ENCODE results near the gene PARD6A.

The PARD6A gene

DNA sequence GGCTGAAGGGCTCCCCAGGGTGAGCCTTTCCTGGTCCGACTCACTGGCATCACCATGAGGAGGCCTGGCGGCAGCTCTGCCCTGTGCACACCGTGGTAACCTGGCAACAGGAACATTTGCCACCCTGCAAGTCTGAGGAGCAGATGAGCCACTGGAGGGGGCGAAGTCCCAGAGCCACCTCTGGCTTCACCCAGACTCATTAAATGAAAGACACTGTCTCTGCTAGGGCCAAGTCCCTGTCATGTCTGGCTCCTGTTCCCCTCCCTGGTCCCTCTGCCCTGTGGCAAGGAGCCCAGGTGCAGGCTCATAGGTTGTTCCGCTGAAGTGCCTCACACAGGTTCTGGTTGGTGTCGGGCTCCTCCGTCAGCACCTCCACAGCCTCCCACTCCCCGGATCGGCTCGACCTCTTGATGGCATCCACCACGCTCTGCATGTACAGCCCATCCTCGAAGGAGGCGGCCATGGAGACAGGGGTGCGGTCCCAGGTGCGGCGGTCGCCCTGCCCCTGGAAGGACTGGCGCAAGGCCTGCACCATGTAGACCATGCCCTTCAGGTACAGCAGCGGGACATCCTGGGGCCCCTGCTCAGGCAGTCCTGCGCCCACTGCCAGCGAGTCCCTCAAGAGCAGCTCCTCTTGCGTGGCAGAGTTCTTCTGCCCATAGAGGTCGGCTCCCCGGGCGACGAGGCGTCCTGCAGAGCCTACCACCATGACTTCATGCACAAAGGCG lies 14.3 kb downstream of the PARD6A start:
- Mint-ChIP-seq H3K36me3 (ENCODE audit: low read depth) (no peaks in the 10 kb centered on the region), H3K4me1 (peaks cover 18% of the 10 kb centered on the region), H3K9me3 (no peaks in the 10 kb centered on the region), H3K27me3 (ENCODE audit: low read depth) (no peaks in the 10 kb centered on the region), H3K4me3 (no peak overlapping the region), H3K27ac (peak overlapping the region in 1 of 3 experiments; percentile 84)
- TF ChIP-seq, protein P1, sequence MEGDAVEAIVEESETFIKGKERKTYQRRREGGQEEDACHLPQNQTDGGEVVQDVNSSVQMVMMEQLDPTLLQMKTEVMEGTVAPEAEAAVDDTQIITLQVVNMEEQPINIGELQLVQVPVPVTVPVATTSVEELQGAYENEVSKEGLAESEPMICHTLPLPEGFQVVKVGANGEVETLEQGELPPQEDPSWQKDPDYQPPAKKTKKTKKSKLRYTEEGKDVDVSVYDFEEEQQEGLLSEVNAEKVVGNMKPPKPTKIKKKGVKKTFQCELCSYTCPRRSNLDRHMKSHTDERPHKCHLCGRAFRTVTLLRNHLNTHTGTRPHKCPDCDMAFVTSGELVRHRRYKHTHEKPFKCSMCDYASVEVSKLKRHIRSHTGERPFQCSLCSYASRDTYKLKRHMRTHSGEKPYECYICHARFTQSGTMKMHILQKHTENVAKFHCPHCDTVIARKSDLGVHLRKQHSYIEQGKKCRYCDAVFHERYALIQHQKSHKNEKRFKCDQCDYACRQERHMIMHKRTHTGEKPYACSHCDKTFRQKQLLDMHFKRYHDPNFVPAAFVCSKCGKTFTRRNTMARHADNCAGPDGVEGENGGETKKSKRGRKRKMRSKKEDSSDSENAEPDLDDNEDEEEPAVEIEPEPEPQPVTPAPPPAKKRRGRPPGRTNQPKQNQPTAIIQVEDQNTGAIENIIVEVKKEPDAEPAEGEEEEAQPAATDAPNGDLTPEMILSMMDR (IDR thresholded peaks at IDR 0.05; ENCODE audit: unreplicated experiment in 3 of 3): no peak

DNA sequence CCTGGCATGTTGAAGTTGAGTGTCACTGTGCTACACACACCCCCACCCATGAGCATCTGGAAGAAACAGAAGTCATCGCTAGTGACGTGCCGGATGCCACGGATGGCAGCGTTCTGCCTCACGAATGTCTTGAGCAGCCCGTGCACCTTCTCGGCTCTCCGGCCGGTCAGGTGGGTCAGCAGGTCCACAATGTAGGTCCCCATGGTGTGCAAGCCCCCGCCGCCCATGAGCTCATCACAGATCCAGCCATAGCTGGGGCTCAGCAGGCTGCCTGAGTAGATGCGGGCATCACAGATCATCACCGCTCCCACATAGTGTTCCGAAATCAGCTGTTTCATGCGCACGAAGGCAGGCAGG lies 14.8 kb downstream of the PARD6A start:
- TF ChIP-seq, protein P1 (IDR thresholded peaks at IDR 0.05; ENCODE audit: unreplicated experiment in 3 of 3): no peak
- H3K36me3 Mint-ChIP-seq (ENCODE audit: low read depth): no peaks in the 10 kb centered on the region
- H3K4me3 Mint-ChIP-seq: no peak overlapping the region
- H3K27me3 Mint-ChIP-seq (ENCODE audit: low read depth): no peaks in the 10 kb centered on the region
- H3K4me1 Mint-ChIP-seq: peaks cover 18% of the 10 kb centered on the region
- no peak overlapping the region for H3K27ac Mint-ChIP-seq
- no peaks in the 10 kb centered on the region for H3K9me3 Mint-ChIP-seq

DNA sequence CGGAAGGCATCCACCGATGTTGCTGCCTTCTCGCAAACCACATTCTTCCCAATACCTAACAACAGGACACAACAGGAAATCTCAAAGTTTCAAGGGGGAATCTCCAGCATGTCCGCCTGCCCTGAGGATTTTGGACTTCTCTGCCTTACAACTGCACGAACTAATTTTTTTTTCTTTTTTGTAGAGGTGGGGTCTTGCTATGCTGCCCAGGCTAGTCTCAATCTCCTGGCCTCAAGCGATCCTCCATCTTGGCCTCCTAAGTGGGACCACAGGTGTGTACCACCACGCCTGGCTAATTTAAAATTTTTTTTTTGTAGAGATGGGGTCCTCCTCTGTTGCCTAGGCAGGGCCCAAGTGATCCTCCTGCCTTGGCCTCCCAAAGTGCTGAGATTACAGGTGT lies 15.2 kb downstream of the PARD6A start:
- TF ChIP-seq, protein P1 (IDR thresholded peaks at IDR 0.05; ENCODE audit: unreplicated experiment in 3 of 3): no peak
- H3K4me1 Mint-ChIP-seq: peaks cover 18% of the 10 kb centered on the region
- no peaks in the 10 kb centered on the region for H3K36me3 Mint-ChIP-seq (ENCODE audit: low read depth)
- H3K4me3 Mint-ChIP-seq: no peak overlapping the region
- H3K9me3 Mint-ChIP-seq: no peaks in the 10 kb centered on the region
- no peak overlapping the region for H3K27ac Mint-ChIP-seq
- no peaks in the 10 kb centered on the region for H3K27me3 Mint-ChIP-seq (ENCODE audit: low read depth)

DNA sequence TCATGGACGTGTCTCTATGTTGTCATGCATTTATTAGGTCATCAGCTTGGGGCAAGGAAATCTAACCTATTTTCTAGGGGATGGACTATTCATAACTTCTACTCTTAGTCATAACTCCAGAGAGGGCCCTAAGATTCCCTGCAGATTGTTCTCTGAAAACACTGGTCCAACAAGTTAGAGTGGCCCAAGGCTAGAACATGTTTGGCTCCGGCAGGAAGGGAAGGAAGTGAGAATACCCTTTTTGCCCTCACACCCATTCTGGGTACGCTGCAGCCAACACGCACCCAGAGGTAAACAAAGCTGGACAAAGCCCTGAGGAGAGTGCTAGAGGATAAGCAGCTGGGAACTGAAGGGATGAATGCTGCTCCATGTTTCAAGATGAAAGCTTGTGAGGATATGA lies 15.8 kb downstream of the PARD6A start:
- H3K9me3 Mint-ChIP-seq: no peaks in the 10 kb centered on the region
- no peaks in the 10 kb centered on the region for H3K27me3 Mint-ChIP-seq (ENCODE audit: low read depth)
- no peak overlapping the region for H3K27ac Mint-ChIP-seq
- no peaks in the 10 kb centered on the region for H3K36me3 Mint-ChIP-seq (ENCODE audit: low read depth)
- peaks cover 18% of the 10 kb centered on the region for H3K4me1 Mint-ChIP-seq
- H3K4me3 Mint-ChIP-seq: no peak overlapping the region
- TF ChIP-seq, protein P1 (IDR thresholded peaks at IDR 0.05; ENCODE audit: unreplicated experiment in 3 of 3): no peak

DNA sequence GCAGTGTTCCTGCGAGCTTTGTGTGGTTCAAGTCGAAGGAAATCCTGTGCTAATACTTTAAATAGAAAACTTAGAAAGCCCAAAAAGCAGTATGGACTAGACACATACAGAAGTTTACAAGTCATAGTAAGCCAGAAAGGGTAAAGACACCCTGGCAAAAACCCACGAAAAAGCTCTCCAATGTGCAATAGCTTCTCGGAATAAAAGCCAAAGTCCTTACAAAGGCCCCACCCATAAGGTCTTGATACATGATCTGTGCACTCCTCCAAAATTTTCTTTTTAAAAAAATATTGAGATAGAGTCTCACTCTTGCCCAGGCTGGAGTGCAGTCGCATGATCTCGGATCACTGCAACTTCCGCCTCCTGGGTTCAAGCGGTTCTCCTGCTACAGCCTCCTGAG lies 16.2 kb downstream of the PARD6A start:
- Mint-ChIP-seq H3K4me1 (peaks cover 18% of the 10 kb centered on the region), H3K27ac (no peak overlapping the region), H3K9me3 (no peaks in the 10 kb centered on the region), H3K27me3 (ENCODE audit: low read depth) (no peaks in the 10 kb centered on the region), H3K4me3 (no peak overlapping the region), H3K36me3 (ENCODE audit: low read depth) (no peaks in the 10 kb centered on the region)
- TF ChIP-seq, protein P1 (IDR thresholded peaks at IDR 0.05; ENCODE audit: unreplicated experiment in 3 of 3): no peak

DNA sequence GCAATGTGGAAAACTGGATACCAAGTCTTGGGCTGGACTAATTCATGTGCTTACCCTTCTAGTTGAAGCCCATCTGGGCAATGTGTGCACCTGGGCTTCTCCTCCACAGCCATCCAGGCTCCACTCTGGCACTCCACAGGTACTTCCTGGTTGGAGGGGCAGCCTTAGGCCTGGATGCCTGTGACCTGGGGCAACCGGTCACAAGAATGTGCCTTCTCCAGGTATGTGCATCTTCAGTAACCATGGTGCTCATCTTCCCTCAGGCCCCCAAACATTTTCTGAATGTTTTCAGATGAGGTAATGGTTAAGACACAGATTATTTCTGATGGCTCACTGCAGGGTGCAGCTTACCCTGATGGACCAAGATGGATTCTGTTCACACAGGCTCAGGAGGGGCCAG lies 17.0 kb downstream of the PARD6A start:
- peaks cover 4% of the 10 kb centered on the region for H3K36me3 Mint-ChIP-seq (ENCODE audit: low read depth)
- H3K4me3 Mint-ChIP-seq: no peak overlapping the region
- TF ChIP-seq, protein P1 (IDR thresholded peaks at IDR 0.05; ENCODE audit: unreplicated experiment in 3 of 3): no peak
- H3K27ac Mint-ChIP-seq: no peak overlapping the region
- peaks cover 18% of the 10 kb centered on the region for H3K4me1 Mint-ChIP-seq
- H3K27me3 Mint-ChIP-seq (ENCODE audit: low read depth): no peaks in the 10 kb centered on the region
- no peaks in the 10 kb centered on the region for H3K9me3 Mint-ChIP-seq

Data from nephron (organoid).